ENCODE measurements around the gene FEZ2. TPM values are rescaled to one million over a fixed set of nuclear protein-coding genes. Genes with fewer than 3 reads are reported as not detected.

The FEZ2 gene
- total and polyA plus RNA-seq, 2 of the 13 experiments (the other 11 are each of a cell fraction or from before 2014, with no cell fraction given) = 42.5 to 59.1 TPM

DNA sequence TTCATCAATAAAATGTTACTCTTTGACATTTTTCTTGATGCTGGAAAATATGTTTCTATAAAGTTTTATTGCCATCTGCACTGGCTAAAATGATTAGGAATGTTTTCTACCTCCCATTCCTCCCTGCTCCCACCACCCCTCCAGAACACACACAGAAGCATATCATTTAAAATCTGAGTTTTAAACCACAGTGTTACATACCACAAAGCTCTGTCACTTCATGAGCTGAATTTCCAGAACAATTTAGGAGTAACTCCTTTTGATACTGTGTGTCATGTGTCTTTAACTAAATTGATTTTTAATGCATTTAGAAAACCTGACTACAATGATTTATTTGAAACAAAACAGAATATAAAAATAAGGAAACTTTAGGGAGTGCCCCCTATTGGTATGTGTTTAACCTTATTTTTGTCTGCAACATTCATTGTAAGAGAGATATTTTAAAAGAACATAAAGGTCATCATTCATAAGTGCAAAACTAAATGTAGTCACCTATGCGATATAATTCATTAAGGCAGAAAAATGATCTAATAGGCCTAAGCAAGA is 52.0 kb downstream of the FEZ2 start:
- intact Hi-C loops (cut with micrococcal nuclease; ENCODE audit: unreplicated experiment) = loop anchor here (1.0 to 5.0 kb wide), 2 partner anchors 116 to 194 kb away; no protein-coding TSS in a partner anchor
- no TSS peak for BruUV-seq (replicated peaks)
- Histone ChIP-seq H3K9me3 (ENCODE audit: low read length) (no peaks in the 10 kb centered on the region), H3K79me2 (ENCODE audit: insufficient read depth, low read length) (no peaks in the 10 kb centered on the region), H2AFZ (ENCODE audit: low read length) (no peak overlapping the region), H3K27ac (ENCODE audit: extremely low read length, insufficient read depth, low read length) (no peak overlapping the region), H3K4me2 (ENCODE audit: low read depth, low read length) (no peak overlapping the region), H3K4me1 (ENCODE audit: insufficient read depth, low read length) (no peaks in the 10 kb centered on the region), H3K4me3 (replicated peaks in 1 of 3; ENCODE audit: insufficient read depth in 1 of 3, low read depth in 2 of 3, low read length in 3 of 3) (no peak overlapping the region), H3K27me3 (ENCODE audit: control insufficient read depth in 1 of 2, insufficient read depth in 2 of 2, low read length in 2 of 2) (no peaks in the 10 kb centered on the region), H4K20me1 (ENCODE audit: insufficient read depth, low read length) (no peaks in the 10 kb centered on the region), H3K9ac (ENCODE audit: insufficient read depth, low read depth, low read length) (no peak overlapping the region), H3K36me3 (replicated peaks in 1 of 2; ENCODE audit: control insufficient read depth in 1 of 2, insufficient read depth in 2 of 2, low read length in 2 of 2) (peaks cover 22 to 72% of the 10 kb centered on the region in 2 experiments)
- no peak for ATAC-seq
- ChIA-PET CTCF (ENCODE audit: low intra/inter-chr PET ratio, low total read pairs) (no interaction called here), POLR2A (no interaction called here)
- no peak for FAIRE-seq
- WGBS (ENCODE audit: low lambda C conversion rate) = 28% methylated on average over 1 of the region's 1 CpG
- no peak for DNase-seq (ENCODE audit: low spot score)
- in situ Hi-C loops (cut with HindIII; ENCODE audit: extremely low pct_ligation_motif_present, low pct_unique_long_range_greater_than_20kb) = loop anchor here (10.0 kb wide), 1 partner anchor 119 kb away; no protein-coding TSS in a partner anchor
- TF ChIP-seq MAFF (IDR thresholded peaks at IDR 0.05; ENCODE audit: low read depth, low read length) (no peak), ZNF264 (CRISPR knock-in tag; IDR thresholded peaks at IDR 0.05) (no peak), TBX3 (IDR thresholded peaks at IDR 0.05; ENCODE audit: borderline replicate concordance) (no peak), NR1H2 (CRISPR knock-in tag; IDR thresholded peaks at IDR 0.05; ENCODE audit: borderline replicate concordance, low read depth) (no peak), ZNF326 (CRISPR knock-in tag; IDR thresholded peaks at IDR 0.05; ENCODE audit: borderline replicate concordance) (no peak), ZFX (CRISPR knock-in tag; IDR thresholded peaks at IDR 0.05; ENCODE audit: low read depth) (no peak), ZNF263 (CRISPR knock-in tag; IDR thresholded peaks at IDR 0.05) (no peak), SIX4 (CRISPR knock-in tag; IDR thresholded peaks at IDR 0.05) (no peak), CBX5 (CRISPR knock-in tag; IDR thresholded peaks at IDR 0.05; ENCODE audit: borderline replicate concordance) (no peak), TOE1 (CRISPR knock-in tag; IDR thresholded peaks at IDR 0.05) (no peak), ZNF317 (CRISPR knock-in tag; IDR thresholded peaks at IDR 0.05) (no peak), SRSF9 (IDR thresholded peaks at IDR 0.05; ENCODE audit: borderline replicate concordance, insufficient read depth, low read depth, low read length, poor library complexity, severe bottlenecking) (no peak), ZFY (CRISPR knock-in tag; IDR thresholded peaks at IDR 0.05) (no peak), KDM3A (CRISPR knock-in tag; IDR thresholded peaks at IDR 0.05; ENCODE audit: low read depth) (no peak), PRPF4 (IDR thresholded peaks at IDR 0.05; ENCODE audit: low read depth, low read length, poor library complexity, severe bottlenecking) (no peak)
- TF ChIP-seq, protein P1, sequence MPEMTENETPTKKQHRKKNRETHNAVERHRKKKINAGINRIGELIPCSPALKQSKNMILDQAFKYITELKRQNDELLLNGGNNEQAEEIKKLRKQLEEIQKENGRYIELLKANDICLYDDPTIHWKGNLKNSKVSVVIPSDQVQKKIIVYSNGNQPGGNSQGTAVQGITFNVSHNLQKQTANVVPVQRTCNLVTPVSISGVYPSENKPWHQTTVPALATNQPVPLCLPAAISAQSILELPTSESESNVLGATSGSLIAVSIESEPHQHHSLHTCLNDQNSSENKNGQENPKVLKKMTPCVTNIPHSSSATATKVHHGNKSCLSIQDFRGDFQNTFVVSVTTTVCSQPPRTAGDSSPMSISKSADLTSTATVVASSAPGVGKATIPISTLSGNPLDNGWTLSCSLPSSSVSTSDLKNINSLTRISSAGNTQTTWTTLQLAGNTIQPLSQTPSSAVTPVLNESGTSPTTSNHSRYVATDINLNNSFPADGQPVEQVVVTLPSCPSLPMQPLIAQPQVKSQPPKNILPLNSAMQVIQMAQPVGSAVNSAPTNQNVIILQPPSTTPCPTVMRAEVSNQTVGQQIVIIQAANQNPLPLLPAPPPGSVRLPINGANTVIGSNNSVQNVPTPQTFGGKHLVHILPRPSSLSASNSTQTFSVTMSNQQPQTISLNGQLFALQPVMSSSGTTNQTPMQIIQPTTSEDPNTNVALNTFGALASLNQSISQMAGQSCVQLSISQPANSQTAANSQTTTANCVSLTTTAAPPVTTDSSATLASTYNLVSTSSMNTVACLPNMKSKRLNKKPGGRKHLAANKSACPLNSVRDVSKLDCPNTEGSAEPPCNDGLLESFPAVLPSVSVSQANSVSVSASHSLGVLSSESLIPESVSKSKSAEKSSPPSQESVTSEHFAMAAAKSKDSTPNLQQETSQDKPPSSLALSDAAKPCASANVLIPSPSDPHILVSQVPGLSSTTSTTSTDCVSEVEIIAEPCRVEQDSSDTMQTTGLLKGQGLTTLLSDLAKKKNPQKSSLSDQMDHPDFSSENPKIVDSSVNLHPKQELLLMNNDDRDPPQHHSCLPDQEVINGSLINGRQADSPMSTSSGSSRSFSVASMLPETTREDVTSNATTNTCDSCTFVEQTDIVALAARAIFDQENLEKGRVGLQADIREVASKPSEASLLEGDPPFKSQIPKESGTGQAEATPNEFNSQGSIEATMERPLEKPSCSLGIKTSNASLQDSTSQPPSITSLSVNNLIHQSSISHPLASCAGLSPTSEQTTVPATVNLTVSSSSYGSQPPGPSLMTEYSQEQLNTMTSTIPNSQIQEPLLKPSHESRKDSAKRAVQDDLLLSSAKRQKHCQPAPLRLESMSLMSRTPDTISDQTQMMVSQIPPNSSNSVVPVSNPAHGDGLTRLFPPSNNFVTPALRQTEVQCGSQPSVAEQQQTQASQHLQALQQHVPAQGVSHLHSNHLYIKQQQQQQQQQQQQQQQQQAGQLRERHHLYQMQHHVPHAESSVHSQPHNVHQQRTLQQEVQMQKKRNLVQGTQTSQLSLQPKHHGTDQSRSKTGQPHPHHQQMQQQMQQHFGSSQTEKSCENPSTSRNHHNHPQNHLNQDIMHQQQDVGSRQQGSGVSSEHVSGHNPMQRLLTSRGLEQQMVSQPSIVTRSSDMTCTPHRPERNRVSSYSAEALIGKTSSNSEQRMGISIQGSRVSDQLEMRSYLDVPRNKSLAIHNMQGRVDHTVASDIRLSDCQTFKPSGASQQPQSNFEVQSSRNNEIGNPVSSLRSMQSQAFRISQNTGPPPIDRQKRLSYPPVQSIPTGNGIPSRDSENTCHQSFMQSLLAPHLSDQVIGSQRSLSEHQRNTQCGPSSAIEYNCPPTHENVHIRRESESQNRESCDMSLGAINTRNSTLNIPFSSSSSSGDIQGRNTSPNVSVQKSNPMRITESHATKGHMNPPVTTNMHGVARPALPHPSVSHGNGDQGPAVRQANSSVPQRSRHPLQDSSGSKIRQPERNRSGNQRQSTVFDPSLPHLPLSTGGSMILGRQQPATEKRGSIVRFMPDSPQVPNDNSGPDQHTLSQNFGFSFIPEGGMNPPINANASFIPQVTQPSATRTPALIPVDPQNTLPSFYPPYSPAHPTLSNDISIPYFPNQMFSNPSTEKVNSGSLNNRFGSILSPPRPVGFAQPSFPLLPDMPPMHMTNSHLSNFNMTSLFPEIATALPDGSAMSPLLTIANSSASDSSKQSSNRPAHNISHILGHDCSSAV (CRISPR knock-in tag; IDR thresholded peaks at IDR 0.05; ENCODE audit: borderline replicate concordance) = no peak
